ELF-1 (cell line): Measurements from ENCODE around the gene NLRP6.

ENCODE experiments used
- DNase-seq: peaks from one replicate; pipeline ENCODE4 v3.0.0-alpha.2; 2016; ENCODE audit warnings: low read depth, low spot score

The NLRP6 gene

DNA sequence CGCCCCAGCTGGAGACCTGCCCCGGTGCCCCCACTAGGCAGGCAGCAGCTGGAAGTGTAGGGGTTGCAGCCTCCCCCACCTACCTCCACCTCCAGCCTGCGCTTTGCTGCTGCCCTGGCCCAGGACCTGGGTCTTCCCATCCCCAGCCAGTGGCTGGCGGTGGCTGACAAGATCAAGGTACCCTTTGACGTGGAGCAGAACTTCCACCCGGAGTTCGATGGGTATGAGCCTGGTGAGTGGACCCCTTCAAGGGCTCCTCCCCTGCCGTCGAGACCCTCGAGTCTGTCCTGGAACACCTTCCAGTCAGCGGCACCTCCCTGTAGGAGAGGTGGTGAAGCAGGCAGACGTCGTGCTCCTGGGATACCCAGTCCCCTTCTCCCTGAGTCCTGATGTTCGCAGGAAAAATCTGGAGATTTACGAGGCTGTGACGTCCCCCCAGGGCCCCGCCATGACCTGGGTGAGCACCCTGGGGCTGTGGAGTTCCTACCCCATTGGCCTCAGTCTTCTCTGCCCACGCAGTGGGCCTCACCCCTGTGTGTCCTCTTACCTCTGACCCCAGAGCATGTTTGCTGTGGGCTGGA, 15.2 kb downstream of the NLRP6 start:
- DNase-seq = no peak

DNA sequence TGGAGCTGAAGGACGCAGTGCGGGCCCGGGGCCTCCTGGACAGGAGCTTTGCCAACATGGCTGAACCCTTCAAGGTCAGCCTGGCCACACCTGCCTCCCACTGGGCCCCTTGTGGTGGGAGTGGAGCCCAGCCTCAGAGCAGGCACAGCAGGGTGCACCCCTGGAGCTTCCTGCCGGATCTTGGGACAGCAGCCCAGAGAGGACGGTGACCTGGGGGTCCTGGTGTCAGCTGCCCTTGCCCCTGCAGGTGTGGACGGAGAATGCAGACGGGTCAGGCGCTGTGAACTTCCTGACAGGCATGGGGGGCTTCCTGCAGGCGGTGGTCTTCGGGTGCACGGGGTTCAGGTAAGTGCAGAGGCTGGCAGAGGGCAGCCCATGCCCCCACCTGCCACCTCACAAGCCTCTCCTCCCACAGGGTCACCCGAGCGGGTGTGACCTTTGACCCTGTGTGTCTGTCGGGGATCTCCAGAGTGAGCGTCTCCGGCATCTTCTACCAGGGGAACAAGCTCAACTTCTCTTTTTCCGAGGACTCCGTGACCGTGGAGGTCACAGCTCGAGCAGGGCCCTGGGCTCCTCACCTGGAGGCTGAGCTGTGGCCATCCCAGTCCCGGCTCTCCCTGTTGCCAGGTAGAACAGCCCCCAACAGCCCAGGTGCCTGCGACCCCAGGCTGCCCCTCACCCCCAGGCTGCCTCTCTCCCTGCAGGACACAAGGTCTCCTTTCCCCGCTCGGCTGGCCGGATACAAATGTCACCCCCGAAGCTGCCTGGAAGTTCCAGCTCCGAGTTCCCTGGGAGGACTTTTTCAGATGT, 15.8 kb downstream of the NLRP6 start:
- no peak for DNase-seq

DNA sequence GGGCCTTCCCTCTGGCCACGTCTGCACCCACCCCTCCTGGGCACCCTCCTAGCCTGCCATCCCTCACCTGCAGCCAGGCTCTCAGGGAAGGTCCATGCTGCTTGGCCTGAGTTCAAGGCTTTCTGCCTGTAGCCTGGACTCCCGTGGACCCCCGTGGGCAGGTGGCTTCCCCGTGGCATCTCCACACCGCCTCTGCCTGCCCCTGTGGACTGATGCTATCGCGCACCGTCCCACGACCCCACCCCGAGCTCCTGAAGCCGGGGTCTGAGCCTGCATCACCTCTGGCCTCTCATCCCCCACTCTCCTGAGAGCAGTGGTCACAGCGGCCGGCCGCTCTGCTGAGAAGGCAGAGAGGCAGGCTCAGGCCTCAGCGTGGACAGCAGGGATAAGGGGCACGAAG, 16.6 kb downstream of the NLRP6 start:
- no peak for DNase-seq

- no peak for DNase-seq
Measured at GRCh38 chr11:295351-296170, 17.4 kb downstream of the NLRP6 start.

GRCh38 chr11:296171-297050, 18.2 kb downstream of the NLRP6 start:
- no peak for DNase-seq

DNA sequence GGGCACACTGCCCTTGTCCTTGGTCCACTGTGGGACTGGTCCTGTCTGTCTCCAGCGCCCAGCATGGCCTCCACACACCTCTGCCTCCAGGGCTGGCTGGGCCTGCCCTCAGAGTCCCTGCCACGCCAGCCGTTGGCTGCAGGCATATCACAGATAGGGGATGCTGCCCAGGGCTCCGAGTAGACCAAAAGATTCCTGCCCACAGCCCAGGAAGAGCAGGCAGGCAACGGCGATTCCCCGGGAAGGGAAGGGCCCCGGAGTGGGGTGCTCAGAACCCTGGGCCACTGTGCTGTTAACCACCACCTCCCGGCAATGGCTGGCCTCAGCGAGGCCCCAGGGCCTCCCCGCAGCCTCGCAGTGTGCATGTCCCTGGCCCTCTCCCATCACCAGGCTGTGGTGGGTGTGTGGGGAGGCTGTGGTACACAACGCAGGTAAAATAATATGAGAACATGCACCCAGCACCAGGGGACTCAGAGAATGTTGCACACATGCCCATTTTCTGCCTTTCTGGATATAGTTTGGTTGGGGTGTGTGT, 18.9 kb downstream of the NLRP6 start:
- no peak for DNase-seq

DNA sequence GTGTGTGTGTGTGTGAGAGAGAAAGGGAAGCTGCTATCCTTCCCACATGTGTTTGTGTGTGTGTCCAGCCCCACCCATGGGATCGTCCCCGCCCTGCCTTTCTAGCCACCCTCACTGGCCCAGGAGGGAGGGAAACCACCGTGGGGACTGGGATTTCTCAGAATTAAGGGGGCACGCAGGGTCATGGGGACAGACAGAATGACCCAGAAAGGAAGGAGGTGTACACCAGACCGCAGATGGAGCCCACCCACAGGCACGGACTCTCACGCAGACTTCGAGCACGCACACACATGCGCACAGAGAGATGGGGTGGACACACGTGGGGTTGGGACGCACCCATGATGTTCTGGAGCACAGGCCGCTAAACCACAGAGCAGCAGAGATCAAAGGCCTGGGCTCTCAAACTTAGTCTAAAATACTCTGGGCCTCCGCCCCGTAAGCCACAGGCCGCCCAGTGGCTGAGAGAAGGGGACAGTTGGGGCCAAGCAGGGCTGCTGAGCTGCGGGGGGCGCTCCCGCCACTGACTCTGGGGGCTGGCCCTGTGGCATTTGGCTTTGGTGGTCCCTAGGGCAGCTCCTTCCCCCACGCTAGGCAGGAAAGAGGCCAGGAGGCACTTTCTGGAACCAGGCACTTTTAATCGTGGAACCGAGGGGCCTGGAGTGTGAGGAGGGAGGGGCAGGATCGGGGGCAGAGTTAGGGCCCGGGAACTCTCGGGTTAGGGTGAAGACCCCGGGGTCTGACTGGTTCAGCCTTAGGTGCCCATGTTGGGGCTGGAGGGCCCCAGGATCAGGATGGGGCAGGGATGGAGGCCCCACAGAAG, 19.6 kb downstream of the NLRP6 start:
- no peak for DNase-seq

DNA sequence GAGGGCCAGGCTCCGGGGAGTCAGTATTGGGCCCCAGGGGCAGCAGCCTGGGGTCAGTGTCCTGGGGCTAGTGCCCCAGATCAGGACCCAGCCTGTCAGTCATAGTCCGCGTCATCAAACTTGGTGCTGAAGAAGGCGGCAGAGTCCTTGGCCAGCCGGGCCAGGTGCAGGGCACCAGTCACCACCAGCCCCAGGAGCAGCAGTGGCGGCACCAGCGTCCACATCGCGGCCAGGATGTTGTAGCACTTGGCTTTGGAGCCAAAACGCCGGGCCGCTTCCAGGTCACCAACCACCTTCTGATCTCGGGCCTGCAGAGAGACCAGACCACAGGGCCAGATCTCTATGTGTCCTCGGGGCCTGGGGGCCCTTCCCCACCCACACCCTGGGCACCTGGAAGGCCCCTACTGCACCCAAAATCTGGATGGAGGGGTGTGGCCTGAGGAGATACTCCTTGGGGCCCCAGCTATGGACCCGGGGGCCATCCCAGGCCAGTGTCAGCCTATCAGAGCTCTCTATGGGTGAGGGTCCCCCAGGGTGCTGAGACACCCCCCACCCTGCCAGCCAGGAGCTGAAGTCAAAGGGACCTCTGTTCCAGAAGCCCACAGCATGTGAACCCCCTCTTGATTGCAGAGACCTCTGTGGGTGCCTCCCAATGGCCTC, 20.3 kb downstream of the NLRP6 start:
- DNase-seq = no peak

DNA sequence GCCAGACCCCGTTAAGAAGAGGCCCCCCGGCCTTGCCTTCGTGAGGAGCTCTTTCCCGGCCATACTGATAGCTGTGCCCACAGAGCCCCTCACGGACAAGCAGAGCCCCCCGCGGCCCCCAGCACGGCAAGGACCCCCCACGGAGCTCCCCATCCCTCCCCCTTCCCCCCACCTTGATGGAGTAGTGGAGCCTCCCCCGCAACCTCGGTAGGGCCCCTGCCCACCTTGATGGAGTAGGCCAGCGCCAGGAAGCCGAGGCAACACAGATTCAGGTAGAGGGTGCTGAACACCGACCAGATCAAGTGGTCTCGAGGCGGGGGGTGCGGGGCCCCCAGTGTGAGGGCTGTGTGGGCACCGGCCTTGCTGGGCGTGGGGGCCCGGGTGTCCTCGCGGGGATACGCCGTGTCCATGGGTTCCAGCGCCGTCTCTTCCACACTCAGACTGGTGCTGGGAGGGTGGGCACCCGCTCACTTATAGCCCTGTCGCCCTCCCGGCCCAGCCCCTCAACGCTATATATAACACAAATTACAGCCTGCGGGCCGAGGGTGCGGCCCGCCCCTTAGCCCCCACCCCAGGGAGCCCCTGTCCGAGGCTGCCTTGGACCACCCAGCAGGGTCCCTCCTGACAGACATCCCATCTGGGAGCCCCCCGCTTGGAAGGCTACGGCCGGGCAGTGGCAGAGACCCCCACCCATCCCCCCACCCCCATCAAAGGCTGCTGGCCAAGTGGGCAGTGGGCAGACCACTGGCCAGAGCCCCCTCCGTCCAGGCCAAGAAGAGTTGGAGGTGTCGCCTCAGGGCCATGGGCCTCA, 21.1 kb downstream of the NLRP6 start, which contains the start of gene IFITM5:
Gene IFITM5 (minus strand): TSS at position 446 of the 811 bp plus-strand sequence. CDS start 36 bp downstream, at position 410.
- DNase-seq = no peak

GRCh38 chr11:299951-300735, 21.9 kb downstream of the NLRP6 start:
- no peak for DNase-seq

DNA sequence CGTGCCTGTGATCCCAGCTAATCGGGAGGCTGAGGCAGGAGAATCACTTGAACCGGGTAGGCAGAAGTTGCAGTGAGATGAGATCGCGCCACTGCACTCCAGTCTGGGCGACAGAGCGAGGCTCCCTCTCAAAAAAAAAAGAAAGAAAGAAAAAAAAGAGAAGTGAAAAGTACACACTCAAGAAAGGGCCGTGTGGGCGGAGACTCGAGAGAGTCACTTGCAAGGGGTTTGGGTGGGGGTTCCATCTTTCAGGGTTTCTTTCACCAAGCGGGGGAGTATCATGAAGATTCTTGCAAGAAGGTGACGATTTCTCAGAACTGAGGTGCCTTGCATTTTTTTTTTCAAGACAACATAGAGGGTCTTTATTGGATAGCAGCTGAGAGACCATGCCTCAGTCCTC, 25.2 kb downstream of the NLRP6 start:
- no peak for DNase-seq

DNA sequence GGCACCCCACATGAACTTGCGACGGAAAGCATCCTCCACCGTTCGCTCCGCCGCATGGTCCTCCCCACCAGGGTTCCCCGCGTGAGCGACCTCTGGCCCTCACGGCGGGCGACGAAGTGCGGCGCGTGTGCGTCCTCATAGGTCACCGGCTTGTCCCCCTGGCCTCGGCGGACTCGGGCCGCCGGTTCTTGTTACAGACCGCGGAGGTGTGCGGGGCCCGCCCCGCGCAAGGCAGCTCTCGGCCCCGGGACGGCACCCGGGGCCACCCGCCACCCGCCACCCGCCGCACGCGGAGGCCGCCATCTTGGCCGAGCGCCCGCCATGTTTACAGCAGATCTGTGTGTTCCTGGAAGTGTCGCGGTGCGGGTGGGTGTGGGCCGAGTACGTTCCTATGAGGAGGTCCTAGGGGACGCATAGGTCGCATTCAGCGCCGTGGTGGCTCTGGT, 25.9 kb downstream of the NLRP6 start:
- DNase-seq = no peak

DNA sequence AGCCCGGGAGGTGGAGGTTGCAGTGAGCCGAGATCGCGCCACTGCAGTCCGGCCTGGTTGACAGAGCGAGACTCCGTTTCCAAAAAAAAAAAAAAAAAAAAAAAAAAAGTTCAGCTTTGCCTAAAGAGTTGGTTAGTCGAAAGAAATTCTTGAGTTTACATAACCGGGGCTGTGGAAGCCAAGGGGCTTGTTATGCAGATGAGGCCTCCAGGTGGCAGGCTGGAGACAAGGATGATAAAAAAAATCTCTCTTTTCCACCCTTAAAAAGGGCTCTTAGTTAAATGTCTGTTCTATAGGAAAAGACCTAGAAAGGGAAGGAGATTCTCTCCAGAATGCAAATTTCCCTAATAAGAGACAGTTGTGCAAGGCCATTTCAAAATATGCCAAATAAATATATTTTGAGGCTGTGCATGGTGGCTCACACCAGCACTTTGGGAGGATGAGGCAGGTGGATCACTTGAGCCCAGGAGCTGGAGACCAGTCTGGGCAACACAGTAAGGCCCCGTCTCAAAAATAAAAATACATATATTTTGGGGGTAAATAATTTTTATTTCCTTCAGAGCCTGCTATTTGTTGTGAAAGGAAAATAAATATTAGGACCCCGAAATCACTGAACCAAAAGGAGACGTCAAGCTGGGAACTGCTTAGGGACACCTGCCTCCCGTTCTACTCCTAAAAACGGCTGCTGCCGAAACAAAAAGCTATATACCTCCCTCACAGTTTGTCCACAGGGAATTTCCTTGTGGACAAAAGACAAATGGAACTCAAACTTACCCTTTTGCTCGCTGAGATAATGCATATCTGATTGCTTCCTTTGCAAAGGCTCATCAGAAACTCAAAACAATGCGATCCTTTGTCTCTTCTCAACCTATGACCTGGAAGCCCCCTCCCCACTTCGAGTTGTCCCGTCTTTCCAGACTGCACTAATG, 27.0 kb downstream of the NLRP6 start:
- peak; percentile 71 for DNase-seq

GRCh38 chr11:305844-306211, 27.6 kb downstream of the NLRP6 start:
- DNase-seq = no peak

DNA sequence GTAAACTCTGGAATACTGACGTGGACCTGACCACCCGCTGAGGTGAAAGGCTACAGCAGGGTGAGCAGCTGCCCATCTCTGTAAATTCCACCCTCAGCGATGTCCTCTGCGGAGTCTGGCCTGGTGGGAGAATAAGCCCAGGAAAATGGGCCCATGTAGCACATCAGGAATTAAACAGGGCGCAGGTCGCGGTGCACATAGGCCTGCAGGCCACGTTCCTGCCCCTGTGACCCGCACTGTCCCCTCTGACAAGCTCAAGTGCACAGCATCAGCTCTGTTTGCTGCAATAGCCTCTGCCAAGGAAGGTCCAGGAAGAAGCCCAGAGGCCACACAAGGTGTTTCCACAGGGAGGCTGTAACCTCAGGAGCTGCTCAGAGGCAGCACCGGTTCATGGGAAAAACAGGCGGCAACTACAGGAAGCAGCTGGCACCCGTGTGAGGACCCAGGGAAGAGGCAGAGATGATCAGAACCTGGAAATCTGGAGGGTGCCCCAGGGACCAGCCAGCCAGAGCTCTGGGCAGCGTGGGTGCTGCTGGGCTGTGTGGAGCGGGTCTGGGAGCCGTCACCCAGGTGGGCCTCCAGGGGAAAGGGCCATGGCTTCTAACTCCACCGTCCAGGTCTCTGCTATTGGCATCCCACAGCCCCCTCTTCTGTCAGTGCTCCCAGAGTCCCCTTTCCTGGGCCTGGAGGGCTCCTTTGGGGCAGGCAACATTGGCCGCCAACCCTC, 28.6 kb downstream of the NLRP6 start:
- no peak for DNase-seq
